ENCODE results near the gene NRCAM.
"Not testable (repeated sequence)": the region's sequence is repeated elsewhere in the genome, so short reads cannot be mapped to it uniquely, and the experiment has no call there.

NRCAM gene

GRCh38 chr7:108348913-108349312 is 107.3 kb downstream of the NRCAM start:
- in situ Hi-C loops (cut with HindIII; ENCODE audit: low sequenced_read_pairs): no loop called here

DNA sequence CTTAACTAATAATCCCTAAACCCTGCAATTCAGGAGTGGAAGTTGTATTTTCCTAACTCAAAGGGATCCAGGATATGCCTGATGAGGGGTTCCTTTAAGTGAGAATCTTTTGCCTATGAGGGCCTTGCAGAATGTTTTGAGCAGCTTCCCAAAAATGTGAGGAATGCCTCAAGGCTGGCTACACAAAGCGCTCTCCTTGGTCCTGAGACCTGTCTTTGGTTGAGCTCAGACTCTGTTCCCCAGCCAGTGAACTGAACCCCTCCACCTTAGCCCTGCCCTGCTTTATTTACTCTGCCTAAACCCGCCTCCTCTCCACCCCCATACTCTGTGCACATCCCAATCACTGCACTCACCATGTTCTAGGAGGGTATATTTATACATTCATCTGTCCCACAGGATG is 108.6 kb downstream of the NRCAM start:
- in situ Hi-C loops (cut with HindIII; ENCODE audit: low sequenced_read_pairs): no loop called here

DNA sequence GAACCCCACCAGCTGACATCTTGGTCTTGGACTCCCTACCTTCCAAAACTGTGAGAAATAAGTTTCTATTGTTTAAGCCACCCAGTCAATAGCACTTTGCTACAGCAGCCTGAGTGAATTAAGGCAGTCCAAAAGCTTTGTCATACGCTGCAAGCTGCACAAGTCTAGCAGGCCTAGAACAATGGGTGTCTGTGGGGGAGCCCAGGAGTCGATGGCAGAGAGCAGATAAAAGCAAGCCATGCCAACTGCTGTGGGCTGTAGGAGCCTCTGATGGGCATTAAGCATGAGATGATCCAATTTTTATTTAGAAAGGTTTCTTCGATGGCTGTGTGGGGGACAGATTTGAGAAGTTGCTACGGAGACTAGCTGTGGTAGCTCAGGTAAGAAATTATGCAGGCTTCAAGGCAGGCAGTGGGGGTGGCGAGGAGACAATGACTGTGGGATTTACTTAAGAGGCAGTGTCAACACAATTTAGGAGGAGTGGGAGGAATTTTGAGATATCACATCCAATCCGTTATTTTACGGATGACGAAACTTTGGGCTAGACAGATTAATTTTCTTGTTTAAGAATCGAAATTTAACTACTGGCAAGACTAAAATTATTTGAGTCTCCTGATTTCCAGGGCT is 110.4 kb downstream of the NRCAM start:
- in situ Hi-C loops (cut with HindIII; ENCODE audit: low sequenced_read_pairs): no loop called here

- in situ Hi-C loops (cut with HindIII; ENCODE audit: low sequenced_read_pairs): no loop called here
Observed at GRCh38 chr7:108340856-108341411, 115.3 kb downstream of the NRCAM start.

DNA sequence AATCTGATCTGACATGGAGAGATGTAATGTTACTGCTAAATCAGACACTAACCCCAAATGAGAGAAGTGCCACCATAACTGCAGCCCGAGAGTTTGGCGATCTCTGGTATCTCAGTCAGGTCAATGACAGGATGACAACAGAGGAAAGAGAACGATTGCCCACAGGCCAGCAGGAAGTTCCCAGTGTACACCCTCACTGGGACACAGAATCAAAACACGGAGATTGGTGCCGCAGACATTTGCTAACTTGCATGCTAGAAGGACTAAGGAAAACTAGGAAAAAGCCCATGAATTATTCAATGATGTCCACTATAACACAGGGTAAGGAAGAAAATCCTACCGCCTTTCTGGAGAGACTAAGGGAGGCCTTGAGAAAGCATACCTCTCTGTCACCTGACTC is 115.8 kb downstream of the NRCAM start:
- in situ Hi-C loops (cut with HindIII; ENCODE audit: low sequenced_read_pairs): not testable (repeated sequence)

DNA sequence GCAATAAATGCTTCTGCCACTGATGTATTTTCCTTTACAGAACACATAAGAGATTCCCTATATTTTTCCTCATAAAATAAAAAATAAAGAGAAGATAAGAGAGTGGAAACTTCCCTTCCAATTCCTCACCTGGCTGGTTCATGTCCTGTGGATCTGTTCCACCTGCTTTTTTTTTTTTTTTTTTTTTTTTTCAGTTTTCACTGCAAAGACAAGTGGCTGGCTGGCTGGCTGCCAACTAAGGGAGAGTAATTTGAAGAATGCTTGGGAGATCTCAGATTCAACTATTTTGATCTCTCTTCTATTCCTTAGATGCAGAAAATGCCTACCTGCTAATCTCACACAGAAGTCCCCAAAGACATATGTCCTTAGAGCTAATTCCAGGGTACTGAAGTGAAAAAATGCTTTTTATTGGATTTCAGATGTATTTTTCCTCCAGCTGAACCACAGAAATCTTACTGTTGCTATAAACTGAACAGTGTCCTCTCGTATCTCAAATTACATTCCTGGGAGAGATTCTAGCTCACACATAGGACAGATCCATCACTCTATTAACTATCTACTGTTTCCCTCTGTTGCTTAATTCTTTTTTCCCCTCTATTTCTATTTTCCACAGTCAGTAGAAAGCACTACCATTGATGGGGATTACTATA is 120.8 kb downstream of the NRCAM start:
- in situ Hi-C loops (cut with HindIII; ENCODE audit: low sequenced_read_pairs): no loop called here

DNA sequence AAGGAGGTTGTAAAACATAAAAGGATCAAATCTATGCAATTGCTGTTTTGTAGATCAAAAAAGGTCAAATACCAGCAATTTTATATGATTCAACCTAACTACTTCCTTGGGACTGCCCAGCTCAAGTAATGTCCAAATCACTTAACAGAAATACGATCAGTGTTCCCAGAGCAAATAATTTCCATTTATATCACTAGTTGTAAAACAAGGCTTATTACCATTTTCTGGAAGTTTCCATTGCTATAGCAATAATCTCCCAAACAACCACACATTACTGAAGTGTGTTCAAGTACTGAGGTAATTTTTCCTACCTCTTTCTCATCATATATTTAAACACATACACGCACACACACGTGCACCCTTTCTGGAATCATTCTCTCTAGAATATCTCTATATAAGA is 123.3 kb downstream of the NRCAM start:
- in situ Hi-C loops (cut with HindIII; ENCODE audit: low sequenced_read_pairs): no loop called here

DNA sequence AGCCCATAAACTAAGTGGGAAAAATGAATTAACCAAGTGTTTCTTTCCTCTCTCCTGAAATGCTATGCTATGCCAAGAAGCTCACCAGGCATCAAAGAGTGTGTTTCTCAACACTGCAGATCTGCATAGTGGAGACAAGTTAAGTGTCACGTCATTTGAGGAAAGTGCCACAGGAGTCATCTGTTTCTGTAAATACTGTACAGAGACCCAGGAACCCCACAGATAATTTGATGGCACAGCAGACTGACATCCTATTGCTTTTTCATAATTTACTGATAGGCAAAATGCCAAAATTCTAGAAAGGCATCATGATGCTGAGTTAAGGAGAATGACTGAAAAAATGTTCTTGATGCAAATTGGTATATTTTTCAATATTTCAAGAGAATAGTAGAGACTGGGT is 124.3 kb downstream of the NRCAM start:
- in situ Hi-C loops (cut with HindIII; ENCODE audit: low sequenced_read_pairs): no loop called here

GRCh38 chr7:108330227-108330626 is 126.0 kb downstream of the NRCAM start:
- in situ Hi-C loops (cut with HindIII; ENCODE audit: low sequenced_read_pairs): no loop called here

DNA sequence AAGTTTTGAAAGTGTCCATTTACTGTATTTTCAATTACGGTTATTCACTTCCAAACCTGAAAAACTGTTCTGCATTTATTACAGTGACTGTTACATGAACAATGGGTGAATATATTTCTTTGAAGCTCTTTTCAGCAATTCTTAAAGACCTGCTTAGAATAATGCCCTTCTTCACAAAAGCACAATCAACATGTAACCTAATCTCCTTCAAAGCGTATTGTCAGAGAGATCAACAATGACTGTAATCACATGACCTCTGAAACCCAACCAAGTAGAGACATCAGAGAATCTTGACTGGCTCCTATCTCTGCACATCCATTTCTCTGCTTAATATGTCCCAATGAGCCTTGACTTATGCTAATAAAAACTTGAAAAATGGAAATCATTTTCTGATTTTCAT is 126.7 kb downstream of the NRCAM start:
- in situ Hi-C loops (cut with HindIII; ENCODE audit: low sequenced_read_pairs): loop anchor here (5.0 kb wide), 1 partner anchor 78 kb away; no protein-coding TSS in a partner anchor

GRCh38 chr7:108328174-108328651 is 128.0 kb downstream of the NRCAM start:
- in situ Hi-C loops (cut with HindIII; ENCODE audit: low sequenced_read_pairs): loop anchor here (5.0 kb wide), 1 partner anchor 79 kb away; no protein-coding TSS in a partner anchor

DNA sequence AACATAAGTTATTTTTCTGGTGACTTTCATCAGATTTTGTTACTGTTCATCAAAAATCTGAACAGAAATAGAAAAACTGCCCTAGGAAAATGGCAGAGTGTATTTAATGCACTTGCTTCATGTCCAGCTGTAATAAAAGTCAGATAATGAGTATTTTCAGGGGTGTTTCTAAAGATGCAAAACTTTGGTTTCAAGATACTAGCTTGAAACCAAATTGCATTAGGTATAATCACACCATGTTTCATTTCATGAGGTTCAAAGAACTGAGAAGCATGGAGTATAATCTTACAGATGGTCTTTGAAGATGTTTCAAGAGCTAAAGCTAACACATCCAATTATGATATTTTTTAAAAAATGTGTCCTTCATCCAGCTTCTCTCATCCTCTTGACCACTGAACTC is 128.9 kb downstream of the NRCAM start:
- in situ Hi-C loops (cut with HindIII; ENCODE audit: low sequenced_read_pairs): loop anchor here (5.0 kb wide), 1 partner anchor 80 kb away; no protein-coding TSS in a partner anchor

DNA sequence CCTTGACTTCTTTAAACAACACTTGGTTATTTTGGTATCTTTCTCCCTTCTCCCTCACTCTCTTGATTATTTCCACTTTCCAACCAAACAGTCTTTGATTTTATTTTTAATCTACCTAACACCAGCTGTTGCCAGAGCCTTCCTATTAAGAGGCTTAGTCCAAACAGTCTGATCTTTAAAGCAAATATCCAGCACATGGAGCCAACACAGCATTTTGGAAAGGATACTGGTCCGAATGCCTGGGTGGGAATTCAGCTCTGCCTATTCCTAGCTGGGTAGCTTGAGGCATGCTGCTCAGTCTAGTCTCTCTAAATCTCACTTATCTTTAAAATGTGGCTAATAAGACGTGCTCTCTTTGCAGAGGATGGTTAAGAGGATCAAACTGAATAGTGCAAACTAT is 129.3 kb downstream of the NRCAM start:
- in situ Hi-C loops (cut with HindIII; ENCODE audit: low sequenced_read_pairs): loop anchor here (5.0 kb wide), 1 partner anchor 80 kb away; no protein-coding TSS in a partner anchor

- in situ Hi-C loops (cut with HindIII; ENCODE audit: low sequenced_read_pairs): loop anchor here (5.0 kb wide), 1 partner anchor 83 kb away; no protein-coding TSS in a partner anchor
Observed at GRCh38 chr7:108324053-108325038, 131.9 kb downstream of the NRCAM start.

GRCh38 chr7:108322925-108323832 is 133.1 kb downstream of the NRCAM start:
- in situ Hi-C loops (cut with HindIII; ENCODE audit: low sequenced_read_pairs): no loop called here

DNA sequence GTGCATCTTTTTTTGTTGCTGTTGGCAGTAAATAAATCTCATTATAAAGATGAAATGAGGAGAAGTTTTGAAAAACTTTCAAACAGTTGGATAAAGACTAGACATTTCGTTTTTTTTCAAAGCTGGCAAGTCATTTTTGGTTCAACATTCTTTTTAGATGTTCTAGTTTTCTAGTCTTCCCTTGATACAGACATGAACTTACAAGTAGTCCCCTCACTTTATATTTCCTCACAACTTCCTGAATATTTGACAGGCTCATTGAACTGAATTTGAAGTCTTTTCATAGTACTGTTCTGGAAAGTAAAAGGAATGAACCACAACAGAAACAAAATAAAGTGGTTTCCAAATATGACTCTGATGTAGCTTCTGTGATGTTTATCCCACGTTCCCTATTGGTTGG is 134.2 kb downstream of the NRCAM start:
- in situ Hi-C loops (cut with HindIII; ENCODE audit: low sequenced_read_pairs): no loop called here

GRCh38 chr7:108321359-108321758 is 134.9 kb downstream of the NRCAM start:
- in situ Hi-C loops (cut with HindIII; ENCODE audit: low sequenced_read_pairs): no loop called here

DNA sequence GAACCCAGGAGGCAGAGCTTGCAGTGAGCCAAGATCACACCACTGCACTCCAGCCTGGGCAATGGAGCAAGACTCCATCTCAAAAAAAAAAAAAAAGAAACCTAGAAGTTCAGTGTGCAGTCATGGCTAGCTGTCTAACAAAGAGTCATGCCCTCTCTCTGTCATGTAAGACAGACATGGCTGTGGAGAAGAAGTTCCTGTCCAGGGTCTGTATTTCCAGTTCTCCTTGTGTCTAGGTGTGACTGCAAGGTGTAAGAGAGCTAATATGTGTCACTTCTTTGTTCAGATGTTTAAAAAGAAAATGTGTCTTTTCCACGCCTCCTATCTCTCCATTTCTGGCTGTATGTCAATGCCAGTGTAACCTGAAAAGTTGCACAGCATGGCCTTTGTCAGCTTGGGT is 139.5 kb downstream of the NRCAM start:
- in situ Hi-C loops (cut with HindIII; ENCODE audit: low sequenced_read_pairs): no loop called here

DNA sequence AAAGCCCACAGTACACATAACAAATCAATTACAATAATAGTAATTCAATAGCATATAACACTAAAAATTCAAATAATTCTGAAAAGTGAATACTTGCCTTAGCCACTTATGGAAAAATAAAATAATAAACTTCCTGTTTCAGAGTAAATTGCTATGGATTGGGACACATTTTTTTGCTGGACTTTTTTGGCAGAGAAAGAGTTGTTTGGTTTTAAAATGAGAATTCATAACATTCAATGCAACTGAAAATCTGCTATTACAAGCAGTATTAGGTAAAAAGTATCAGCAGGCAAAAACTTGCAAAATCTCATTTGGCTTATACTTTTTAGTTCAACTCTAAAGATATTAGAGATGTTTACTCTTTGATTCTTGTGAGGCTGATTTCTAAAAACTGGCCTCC is 141.7 kb downstream of the NRCAM start:
- in situ Hi-C loops (cut with HindIII; ENCODE audit: low sequenced_read_pairs): no loop called here

GRCh38 chr7:108314049-108314448 is 142.2 kb downstream of the NRCAM start:
- in situ Hi-C loops (cut with HindIII; ENCODE audit: low sequenced_read_pairs): no loop called here
